Measurements from ENCODE around the gene RFT1. TPM values are rescaled to one million over a fixed set of nuclear protein-coding genes. Genes with fewer than 3 reads are reported as not detected.
"Not testable (repeated sequence)": the region's sequence is repeated elsewhere in the genome, so short reads cannot be mapped to it uniquely, and the experiment has no call there.

Gene RFT1
- total RNA-seq, 4 donors from 2014 or later: 8.3 to 19.7 (median 10.2) TPM

GRCh38 chr3:53065841-53066480 is 64.3 kb downstream of the RFT1 start:
- peak in 1 of 2 donors; percentile 44 for DNase-seq (ENCODE audit: low spot score in 2 of 2)
- TF ChIP-seq POLR2AphosphoS5 (IDR thresholded peaks at IDR 0.05): no peak
- TF ChIP-seq, protein P1, sequence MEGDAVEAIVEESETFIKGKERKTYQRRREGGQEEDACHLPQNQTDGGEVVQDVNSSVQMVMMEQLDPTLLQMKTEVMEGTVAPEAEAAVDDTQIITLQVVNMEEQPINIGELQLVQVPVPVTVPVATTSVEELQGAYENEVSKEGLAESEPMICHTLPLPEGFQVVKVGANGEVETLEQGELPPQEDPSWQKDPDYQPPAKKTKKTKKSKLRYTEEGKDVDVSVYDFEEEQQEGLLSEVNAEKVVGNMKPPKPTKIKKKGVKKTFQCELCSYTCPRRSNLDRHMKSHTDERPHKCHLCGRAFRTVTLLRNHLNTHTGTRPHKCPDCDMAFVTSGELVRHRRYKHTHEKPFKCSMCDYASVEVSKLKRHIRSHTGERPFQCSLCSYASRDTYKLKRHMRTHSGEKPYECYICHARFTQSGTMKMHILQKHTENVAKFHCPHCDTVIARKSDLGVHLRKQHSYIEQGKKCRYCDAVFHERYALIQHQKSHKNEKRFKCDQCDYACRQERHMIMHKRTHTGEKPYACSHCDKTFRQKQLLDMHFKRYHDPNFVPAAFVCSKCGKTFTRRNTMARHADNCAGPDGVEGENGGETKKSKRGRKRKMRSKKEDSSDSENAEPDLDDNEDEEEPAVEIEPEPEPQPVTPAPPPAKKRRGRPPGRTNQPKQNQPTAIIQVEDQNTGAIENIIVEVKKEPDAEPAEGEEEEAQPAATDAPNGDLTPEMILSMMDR (IDR thresholded peaks at IDR 0.05): no peak
- TF ChIP-seq EP300 (IDR thresholded peaks at IDR 0.05): no peak
- no peak for TF ChIP-seq POLR2A (IDR thresholded peaks at IDR 0.05)
- H3K9me3 ChIP-seq: no peaks in the 10 kb centered on the region
- no peaks in the 10 kb centered on the region for H3K4me1 ChIP-seq
- H3K27ac ChIP-seq: no peak overlapping the region
- WGBS: 90% methylated on average over 6 of the region's 7 CpGs
- H3K4me3 ChIP-seq: no peak overlapping the region
- no peaks in the 10 kb centered on the region for H3K36me3 ChIP-seq
- no peaks in the 10 kb centered on the region for H3K27me3 ChIP-seq

DNA sequence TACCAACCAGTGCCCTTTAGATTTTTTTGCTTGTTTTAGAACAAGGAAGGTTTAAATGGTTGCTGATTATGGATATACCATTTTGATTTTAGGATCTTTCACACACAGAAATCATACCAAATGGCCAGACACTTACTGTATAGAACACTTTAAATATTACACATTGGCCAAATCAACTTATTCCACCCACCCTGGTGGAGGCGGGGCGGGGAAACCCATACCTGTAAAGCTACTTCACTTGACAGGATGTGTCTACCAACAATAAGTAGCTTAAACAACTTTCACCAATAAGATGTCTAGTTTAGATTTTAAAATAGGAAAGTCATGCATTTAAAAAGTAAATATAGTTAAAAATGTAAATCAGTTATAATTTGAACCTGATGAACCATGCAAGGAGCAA is 67.3 kb downstream of the RFT1 start:
- no peaks in the 10 kb centered on the region for H3K27me3 ChIP-seq
- no peaks in the 10 kb centered on the region for H3K4me1 ChIP-seq
- 87% methylated on average over 2 of the region's 2 CpGs for WGBS
- peak in 1 of 2 donors; percentile 32 for DNase-seq (ENCODE audit: low spot score in 2 of 2)
- no peak overlapping the region for H3K4me3 ChIP-seq
- TF ChIP-seq, protein P1 (IDR thresholded peaks at IDR 0.05): no peak
- no peak for TF ChIP-seq POLR2AphosphoS5 (IDR thresholded peaks at IDR 0.05)
- TF ChIP-seq POLR2A (IDR thresholded peaks at IDR 0.05): no peak
- no peak for TF ChIP-seq EP300 (IDR thresholded peaks at IDR 0.05)
- H3K36me3 ChIP-seq: no peaks in the 10 kb centered on the region
- no peak overlapping the region for H3K27ac ChIP-seq
- no peaks in the 10 kb centered on the region for H3K9me3 ChIP-seq

DNA sequence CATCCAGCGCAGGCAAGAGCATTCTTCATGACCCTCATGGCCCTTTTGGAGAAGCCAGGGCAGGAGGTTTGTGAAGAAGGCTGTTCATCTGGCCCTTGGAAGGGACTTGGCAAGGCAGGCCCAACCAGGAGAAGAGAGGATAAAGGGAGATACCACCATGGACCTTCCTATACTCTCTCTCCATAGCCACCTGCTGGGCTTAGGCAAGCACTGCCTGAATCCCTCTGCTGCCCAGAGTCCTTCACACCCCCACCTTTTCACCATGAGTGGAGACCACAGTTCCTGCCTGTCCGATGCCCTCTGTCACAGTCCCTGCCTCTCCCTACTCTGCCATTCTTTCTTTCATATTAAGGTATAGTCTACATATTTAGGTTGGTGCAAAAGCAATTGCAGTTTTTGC is 73.8 kb downstream of the RFT1 start:
- no peaks in the 10 kb centered on the region for H3K4me1 ChIP-seq
- H3K36me3 ChIP-seq: no peaks in the 10 kb centered on the region
- no peaks in the 10 kb centered on the region for H3K9me3 ChIP-seq
- H3K4me3 ChIP-seq: no peak overlapping the region
- DNase-seq (ENCODE audit: low spot score in 2 of 2): peak in 1 of 2 donors; percentile 25
- no peak overlapping the region for H3K27ac ChIP-seq
- H3K27me3 ChIP-seq: no peaks in the 10 kb centered on the region
- TF ChIP-seq POLR2A (IDR thresholded peaks at IDR 0.05) (no peak), EP300 (IDR thresholded peaks at IDR 0.05) (no peak), POLR2AphosphoS5 (IDR thresholded peaks at IDR 0.05) (no peak)
- TF ChIP-seq, protein P1 (IDR thresholded peaks at IDR 0.05): no peak
- WGBS: 98% methylated on average over 2 of the region's 2 CpGs

DNA sequence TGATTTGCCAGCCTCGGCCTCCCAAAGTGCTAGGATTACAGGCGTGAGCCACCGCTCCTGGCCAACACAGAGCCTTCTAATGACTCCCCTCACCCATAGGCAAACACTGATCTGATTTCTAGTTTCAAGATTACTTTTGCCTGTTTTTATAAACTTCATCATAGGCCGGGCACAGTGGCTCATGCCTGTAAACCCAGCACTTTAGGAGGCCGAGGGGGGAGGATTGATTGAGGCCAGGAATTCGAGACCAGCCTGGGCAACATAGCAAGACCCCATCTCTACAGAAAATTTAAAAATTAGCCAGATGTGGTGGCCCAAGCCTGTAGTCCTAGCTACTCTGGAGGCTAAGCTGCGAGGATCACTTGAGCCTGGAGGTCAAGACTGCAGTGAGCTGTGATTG is 76.0 kb downstream of the RFT1 start:
- not testable (repeated sequence) for H3K27ac ChIP-seq, H3K4me1 ChIP-seq, H3K27me3 ChIP-seq, H3K9me3 ChIP-seq, H3K4me3 ChIP-seq, H3K36me3 ChIP-seq
- WGBS: 97% methylated on average over 7 of the region's 7 CpGs
- DNase-seq (ENCODE audit: low spot score in 2 of 2): peak in 1 of 2 donors; percentile 50

DNA sequence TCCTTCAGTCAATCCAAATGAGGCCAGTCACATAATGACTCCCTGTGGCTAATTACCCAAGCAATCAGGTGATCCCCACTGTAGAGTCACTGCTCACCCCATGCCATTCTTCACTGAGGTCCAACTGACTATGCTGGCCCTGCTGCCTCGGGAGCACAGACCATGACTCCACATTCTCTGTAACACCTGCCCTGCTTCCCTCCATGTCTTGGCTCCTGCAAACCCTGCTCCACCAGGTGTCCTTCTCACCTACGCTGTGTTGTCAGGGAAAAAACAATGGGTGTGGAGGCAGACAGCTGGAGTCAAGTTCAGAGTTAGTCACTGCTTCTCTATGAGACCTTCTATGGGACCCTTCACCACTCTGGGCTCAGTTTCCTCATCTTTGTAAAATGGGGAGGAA is 78.3 kb downstream of the RFT1 start:
- TF ChIP-seq, protein P1 (IDR thresholded peaks at IDR 0.05): no peak
- no peak for TF ChIP-seq POLR2AphosphoS5 (IDR thresholded peaks at IDR 0.05)
- no peak for TF ChIP-seq EP300 (IDR thresholded peaks at IDR 0.05)
- no peak for TF ChIP-seq POLR2A (IDR thresholded peaks at IDR 0.05)
- Histone ChIP-seq H3K4me1 (peaks cover 4% of the 10 kb centered on the region), H3K27me3 (no peaks in the 10 kb centered on the region), H3K4me3 (no peak overlapping the region), H3K27ac (no peak overlapping the region), H3K9me3 (no peaks in the 10 kb centered on the region), H3K36me3 (no peaks in the 10 kb centered on the region)
- DNase-seq (ENCODE audit: low spot score in 2 of 2): no peak
- 91% methylated on average over 2 of the region's 2 CpGs for WGBS

DNA sequence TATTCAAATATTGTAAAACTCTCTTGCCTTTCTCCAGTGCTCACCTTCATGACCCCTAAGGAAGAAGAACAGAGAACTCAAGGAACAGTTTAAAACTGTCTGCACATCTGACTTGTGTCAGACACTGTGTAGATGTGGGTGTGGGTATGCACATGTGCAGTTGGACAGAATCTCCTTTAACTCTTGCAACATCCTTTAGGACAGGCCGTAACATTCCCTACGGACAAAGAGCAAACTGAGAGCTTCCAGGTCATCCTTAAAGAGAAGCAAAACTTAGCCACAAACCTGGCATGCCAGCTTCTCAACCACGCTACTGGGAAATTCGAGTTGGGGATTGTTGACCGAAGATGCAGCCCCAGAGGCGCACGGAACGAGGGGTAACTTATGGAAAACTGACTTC is 80.2 kb downstream of the RFT1 start:
- H3K36me3 ChIP-seq: no peaks in the 10 kb centered on the region
- DNase-seq (ENCODE audit: low spot score in 2 of 2): no peak
- TF ChIP-seq POLR2A (IDR thresholded peaks at IDR 0.05) (no peak), EP300 (IDR thresholded peaks at IDR 0.05) (no peak), POLR2AphosphoS5 (IDR thresholded peaks at IDR 0.05) (no peak)
- TF ChIP-seq, protein P1 (IDR thresholded peaks at IDR 0.05): no peak
- peaks cover 10% of the 10 kb centered on the region for H3K4me1 ChIP-seq
- H3K4me3 ChIP-seq: no peak overlapping the region
- 79% methylated on average over 8 of the region's 8 CpGs for WGBS
- no peaks in the 10 kb centered on the region for H3K9me3 ChIP-seq
- H3K27ac ChIP-seq: no peak overlapping the region
- H3K27me3 ChIP-seq: no peaks in the 10 kb centered on the region
